Rectal smooth muscle tissue (tissue), 1 donor: ENCODE results near the gene C2orf72.

Source experiments
- H3K27ac ChIP-seq: one replicate; pipeline ENCODE4 v1.7.0; 2013; ENCODE audit warnings: low read depth, low read length, inconsistent platforms
- H3K27me3 ChIP-seq: one replicate; pipeline ENCODE4 v1.7.0; 2013; ENCODE audit warnings: low read length; ENCODE audit not compliant: control insufficient read depth, insufficient read depth
- H3K36me3 ChIP-seq: one replicate; pipeline ENCODE4 v1.7.0; 2013; ENCODE audit warnings: low read length; ENCODE audit not compliant: control insufficient read depth, insufficient read depth
- H3K4me1 ChIP-seq: one replicate; pipeline ENCODE4 v1.7.0; 2013; ENCODE audit warnings: low read length; ENCODE audit not compliant: control insufficient read depth, insufficient read depth
- H3K4me3 ChIP-seq: one replicate; pipeline ENCODE4 v1.7.0; 2013; ENCODE audit warnings: low read length
- H3K9ac ChIP-seq: one replicate; pipeline ENCODE4 v1.7.0; 2013; ENCODE audit warnings: low read length

Gene C2orf72

GRCh38 chr2:231037202-231037730 lies at the start of gene C2orf72:
TSS of gene C2orf72 (plus strand) at chr2:231037523. CDS start at chr2:231037566, 43 bp downstream.
- no peak within 1 kb of the TSS for H3K9ac ChIP-seq
- no peaks in the 10 kb centered on the region for H3K36me3 ChIP-seq
- H3K27ac ChIP-seq: no peak within 1 kb of the TSS
- H3K27me3 ChIP-seq: peaks cover 10% of the 10 kb centered on the region
- peak within 1 kb of the TSS; percentile 61 for H3K4me3 ChIP-seq
- no peaks in the 10 kb centered on the region for H3K4me1 ChIP-seq

GRCh38 chr2:230989731-230990130 lies 47.6 kb upstream of the C2orf72 start:
- no peak overlapping the region for H3K27ac ChIP-seq
- H3K9ac ChIP-seq: no peak overlapping the region
- no peaks in the 10 kb centered on the region for H3K27me3 ChIP-seq
- H3K4me1 ChIP-seq: no peaks in the 10 kb centered on the region
- no peaks in the 10 kb centered on the region for H3K36me3 ChIP-seq
- H3K4me3 ChIP-seq: no peak overlapping the region

- Histone ChIP-seq H3K36me3 (no peaks in the 10 kb centered on the region), H3K27ac (no peak overlapping the region), H3K9ac (no peak overlapping the region), H3K27me3 (no peaks in the 10 kb centered on the region), H3K4me1 (no peaks in the 10 kb centered on the region), H3K4me3 (no peak overlapping the region)
Observed at GRCh38 chr2:230990131-230990898, 47.0 kb upstream of the C2orf72 start.

- Histone ChIP-seq H3K4me3 (no peak overlapping the region), H3K9ac (no peak overlapping the region), H3K36me3 (no peaks in the 10 kb centered on the region), H3K27me3 (no peaks in the 10 kb centered on the region), H3K4me1 (no peaks in the 10 kb centered on the region), H3K27ac (no peak overlapping the region)
Observed at GRCh38 chr2:230990899-230991150, 46.5 kb upstream of the C2orf72 start.

GRCh38 chr2:230991598-230991997 lies 45.7 kb upstream of the C2orf72 start:
- H3K27me3 ChIP-seq: no peaks in the 10 kb centered on the region
- H3K4me1 ChIP-seq: no peaks in the 10 kb centered on the region
- H3K4me3 ChIP-seq: no peak overlapping the region
- H3K27ac ChIP-seq: no peak overlapping the region
- no peak overlapping the region for H3K9ac ChIP-seq
- H3K36me3 ChIP-seq: no peaks in the 10 kb centered on the region

DNA sequence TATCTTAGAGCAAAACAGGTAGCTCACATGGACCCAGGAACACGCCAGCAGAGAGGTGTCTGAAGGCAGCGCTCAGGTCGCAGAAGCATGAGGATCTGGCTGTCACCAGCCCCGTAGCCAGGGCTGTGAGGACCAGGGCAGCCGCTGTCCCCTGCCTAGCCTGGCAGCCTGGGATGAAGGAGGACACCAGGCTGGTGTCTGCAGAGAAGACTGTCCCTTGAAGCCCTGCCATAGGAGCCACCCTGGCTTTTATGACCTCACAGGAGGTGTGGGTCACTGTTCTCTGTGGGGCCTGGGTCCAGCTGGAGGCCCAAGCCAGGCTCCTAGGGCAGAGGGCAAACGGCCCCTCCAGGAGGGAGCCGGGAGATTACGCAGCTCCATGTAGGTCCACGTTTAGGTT lies 41.5 kb upstream of the C2orf72 start, which contains the start of gene SPATA3:
SPATA3 (plus strand) TSS at position 301 of the 400 bp plus-strand sequence. CDS start 113 bp downstream, outside the sequence.
- H3K4me1 ChIP-seq: no peaks in the 10 kb centered on the region

DNA sequence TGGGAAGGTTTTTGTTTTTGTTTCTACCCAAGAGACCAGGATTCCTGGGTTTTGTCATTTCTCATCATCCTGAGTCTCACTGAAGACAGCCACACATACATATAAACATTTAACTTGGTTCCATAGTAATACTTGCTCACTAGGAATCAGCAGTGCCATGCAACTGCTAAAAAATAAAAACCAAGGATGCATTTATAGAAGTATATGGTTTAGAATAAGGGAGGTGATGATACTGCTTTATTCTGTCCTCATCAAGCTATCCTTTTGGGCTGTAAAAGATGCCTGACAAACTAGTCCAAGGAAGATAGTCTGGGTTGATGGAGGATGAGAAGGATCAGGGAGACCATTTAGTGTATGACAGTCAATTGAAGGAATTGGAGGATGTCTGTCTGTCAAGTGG lies 40.7 kb upstream of the C2orf72 start:
- H3K36me3 ChIP-seq: no peaks in the 10 kb centered on the region
- no peak overlapping the region for H3K4me3 ChIP-seq
- H3K9ac ChIP-seq: no peak overlapping the region
- no peaks in the 10 kb centered on the region for H3K4me1 ChIP-seq
- H3K27me3 ChIP-seq: no peaks in the 10 kb centered on the region
- H3K27ac ChIP-seq: no peak overlapping the region

More for the DNA sequence above, 41.5 kb upstream of the C2orf72 start, which contains the start of gene SPATA3:
- Histone ChIP-seq H3K27ac (no peak within 1 kb of the TSS), H3K27me3 (no peaks in the 10 kb centered on the region), H3K36me3 (no peaks in the 10 kb centered on the region), H3K4me3 (no peak within 1 kb of the TSS), H3K9ac (no peak within 1 kb of the TSS)

DNA sequence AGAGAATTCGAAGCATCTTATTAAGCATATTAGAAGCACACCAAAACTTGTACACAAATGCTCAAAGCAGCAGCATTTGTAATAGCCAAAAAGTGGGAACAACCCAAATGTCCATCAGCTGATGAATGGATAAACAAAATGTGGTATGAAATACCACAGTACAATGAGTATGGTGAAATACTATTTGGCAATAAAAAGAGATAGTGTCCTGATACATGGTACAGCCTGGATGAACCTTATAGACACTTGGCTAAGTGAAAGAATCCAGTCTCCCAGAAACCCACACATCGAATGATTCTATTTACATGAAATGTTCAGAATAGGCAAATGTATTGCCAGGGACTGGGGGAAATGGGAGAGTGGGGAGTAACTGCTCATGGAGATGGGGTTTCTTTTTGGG lies 38.4 kb upstream of the C2orf72 start:
- no peaks in the 10 kb centered on the region for H3K36me3 ChIP-seq
- H3K9ac ChIP-seq: no peak overlapping the region
- H3K27me3 ChIP-seq: no peaks in the 10 kb centered on the region
- H3K4me3 ChIP-seq: no peak overlapping the region
- H3K27ac ChIP-seq: no peak overlapping the region
- H3K4me1 ChIP-seq: no peaks in the 10 kb centered on the region

GRCh38 chr2:230999477-230999876 lies 37.8 kb upstream of the C2orf72 start:
- Histone ChIP-seq H3K36me3 (no peaks in the 10 kb centered on the region), H3K9ac (no peak overlapping the region), H3K27me3 (no peaks in the 10 kb centered on the region), H3K27ac (no peak overlapping the region), H3K4me3 (no peak overlapping the region), H3K4me1 (no peaks in the 10 kb centered on the region)

GRCh38 chr2:231000211-231000904 lies 37.0 kb upstream of the C2orf72 start:
- Histone ChIP-seq H3K36me3 (no peaks in the 10 kb centered on the region), H3K27me3 (no peaks in the 10 kb centered on the region), H3K4me3 (no peak overlapping the region), H3K27ac (no peak overlapping the region), H3K9ac (no peak overlapping the region), H3K4me1 (no peaks in the 10 kb centered on the region)

- no peak overlapping the region for H3K27ac ChIP-seq
- no peaks in the 10 kb centered on the region for H3K27me3 ChIP-seq
- H3K9ac ChIP-seq: no peak overlapping the region
- H3K36me3 ChIP-seq: no peaks in the 10 kb centered on the region
- no peaks in the 10 kb centered on the region for H3K4me1 ChIP-seq
- H3K4me3 ChIP-seq: no peak overlapping the region
Observed at GRCh38 chr2:231001036-231001435, 36.3 kb upstream of the C2orf72 start.

- no peaks in the 10 kb centered on the region for H3K36me3 ChIP-seq
- H3K9ac ChIP-seq: no peak overlapping the region
- no peak overlapping the region for H3K4me3 ChIP-seq
- H3K27me3 ChIP-seq: no peaks in the 10 kb centered on the region
- H3K4me1 ChIP-seq: no peaks in the 10 kb centered on the region
- H3K27ac ChIP-seq: no peak overlapping the region
Observed at GRCh38 chr2:231001921-231002320, 35.4 kb upstream of the C2orf72 start.
